Kidney (tissue), 14 donors: ENCODE results near the gene RNF44. TPM values are rescaled to one million over a fixed set of nuclear protein-coding genes. Genes with fewer than 3 reads are reported as not detected.

Experiments
- DNase-seq, 5 donors: peaks; one replicate each; pipeline ENCODE4 v3.0.0-alpha.2; 2013 to 2020
- FAIRE-seq: peaks from 2 replicates; lab custom pipeline; 2012; peaks lifted over from hg19 to GRCh38; lab: Jason Lieb, UNC
- H3K27ac ChIP-seq, 2 donors: one replicate each; pipeline ENCODE4 v1.7.0; 2013; ENCODE audit warnings: low read depth in 2 of 2, low read length in 2 of 2, inconsistent platforms in 1 of 2
- H3K27me3 ChIP-seq: one replicate; pipeline ENCODE4 v1.7.1; 2013; ENCODE audit warnings: low read length, inconsistent platforms; ENCODE audit not compliant: control insufficient read depth, insufficient read depth
- H3K36me3 ChIP-seq, 3 donors: one replicate each; pipeline versions ENCODE4 v1.7.0 to v1.7.1; 2013; ENCODE audit warnings: low read length in 3 of 3, control low read depth in 1 of 3, inconsistent platforms in 1 of 3; ENCODE audit not compliant: insufficient read depth in 3 of 3, control insufficient read depth in 2 of 3
- H3K4me1 ChIP-seq, 3 donors: one replicate each; pipeline versions ENCODE4 v1.7.0 to v1.7.1; 2013; ENCODE audit warnings: low read length in 3 of 3, inconsistent platforms in 1 of 3, low read depth in 1 of 3; ENCODE audit not compliant: control insufficient read depth in 2 of 3, insufficient read depth in 2 of 3
- H3K4me3 ChIP-seq, 3 donors: one replicate each; pipeline versions ENCODE4 v1.7.0 to v1.8.1; 2013; ENCODE audit warnings: low read length in 3 of 3, control low read depth in 1 of 3, inconsistent platforms in 1 of 3
- H3K9ac ChIP-seq, 3 donors: one replicate each; pipeline versions ENCODE4 v1.7.0 to v1.7.1; 2013; ENCODE audit warnings: low read length in 3 of 3, control low read depth in 1 of 3, inconsistent platforms in 1 of 3
- H3K9me3 ChIP-seq, 3 donors: one replicate each; pipeline versions ENCODE4 v1.7.0 to v1.7.1; 2013; ENCODE audit warnings: low read length in 3 of 3, control low read depth in 1 of 3, inconsistent platforms in 1 of 3; ENCODE audit not compliant: control insufficient read depth in 2 of 3, insufficient read depth in 1 of 3
- intact Hi-C: fragments of 100-400 bp; cut with DNase I; formaldehyde crosslinking; loops from one replicate; pipeline ENCODE4 v1.11.1; 2022
- polyA plus RNA-seq: library from polyadenylated mRNA; stranded (reverse); fragments of 350-450 nt; fragmentation: Illumina TruSeq; extraction: RNeasy Lipid Tissue Mini Kit (QIAGEN cat#74804); gene quantifications from one replicate; pipeline ENCODE4 v1.2.3, GENCODE V29; 2014; ENCODE audit warnings: low read depth, low replicate concordance; ENCODE audit not compliant: insufficient read depth
- total RNA-seq: library from RNA; stranded (reverse); fragmentation: NEBNext Ultra II Directional; extraction: Animal tissue kit (Norgen Biotek cat#: 25700); gene quantifications from one replicate; pipeline ENCODE4 v1.2.1, GENCODE V29; 2021
- TF ChIP-seq, protein P1 (sequence below): IDR thresholded peaks from 3 replicates; pipeline ENCODE4 v1.5.1; 2012; ENCODE audit warnings: mild to moderate bottlenecking, moderate library complexity, borderline replicate concordance; ENCODE audit not compliant: insufficient read depth; ENCODE audit errors: extremely low read depth
- donor health status: control.
- donor health status: control.
- donor health status: control.
- donor health status: control.
- donor health status: control.
- donor health status: DM: yes; HTN: yes; CAD: no.
- donor health status: Normal renal cell carcinoma (clear cell type).

Gene RNF44
- total and polyA plus RNA-seq, 2 donors from 2014 or later: 12.5 to 61.8 TPM

DNA sequence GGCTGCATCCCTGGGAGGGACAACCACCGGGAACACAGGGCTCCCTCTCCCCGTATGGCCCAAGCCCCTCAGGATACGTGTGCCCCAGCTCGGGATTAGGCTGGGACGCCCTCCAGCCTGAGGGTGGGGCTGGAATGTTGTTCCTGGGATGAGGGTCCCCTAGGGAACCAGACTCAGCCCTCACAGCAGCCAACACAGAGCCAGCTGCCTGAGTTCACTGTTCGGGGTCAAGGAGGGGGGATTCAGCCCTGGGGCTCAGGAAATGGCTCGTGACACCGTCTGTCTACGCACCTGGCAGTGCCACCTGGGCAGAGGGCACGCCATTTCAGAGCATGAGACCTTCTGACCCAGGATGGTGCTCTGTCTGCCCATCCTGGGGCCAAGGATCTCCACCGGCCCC, 8.9 kb downstream of the RNF44 start:
- H3K4me3 ChIP-seq: no peak overlapping the region
- H3K4me1 ChIP-seq: peaks cover 0 to 5% (median 0%) of the 10 kb centered on the region in 3 donors
- intact Hi-C loops: no loop called here
- no peak overlapping the region for H3K9ac ChIP-seq
- H3K27ac ChIP-seq: no peak overlapping the region
- FAIRE-seq (no peak), DNase-seq (peak in 1 of 5 donors; percentile 53)
- H3K36me3 ChIP-seq: peaks cover 0 to 27% (median 15%) of the 10 kb centered on the region in 3 donors
- H3K27me3 ChIP-seq: no peaks in the 10 kb centered on the region
- H3K9me3 ChIP-seq: no peaks in the 10 kb centered on the region
- TF ChIP-seq, protein P1, sequence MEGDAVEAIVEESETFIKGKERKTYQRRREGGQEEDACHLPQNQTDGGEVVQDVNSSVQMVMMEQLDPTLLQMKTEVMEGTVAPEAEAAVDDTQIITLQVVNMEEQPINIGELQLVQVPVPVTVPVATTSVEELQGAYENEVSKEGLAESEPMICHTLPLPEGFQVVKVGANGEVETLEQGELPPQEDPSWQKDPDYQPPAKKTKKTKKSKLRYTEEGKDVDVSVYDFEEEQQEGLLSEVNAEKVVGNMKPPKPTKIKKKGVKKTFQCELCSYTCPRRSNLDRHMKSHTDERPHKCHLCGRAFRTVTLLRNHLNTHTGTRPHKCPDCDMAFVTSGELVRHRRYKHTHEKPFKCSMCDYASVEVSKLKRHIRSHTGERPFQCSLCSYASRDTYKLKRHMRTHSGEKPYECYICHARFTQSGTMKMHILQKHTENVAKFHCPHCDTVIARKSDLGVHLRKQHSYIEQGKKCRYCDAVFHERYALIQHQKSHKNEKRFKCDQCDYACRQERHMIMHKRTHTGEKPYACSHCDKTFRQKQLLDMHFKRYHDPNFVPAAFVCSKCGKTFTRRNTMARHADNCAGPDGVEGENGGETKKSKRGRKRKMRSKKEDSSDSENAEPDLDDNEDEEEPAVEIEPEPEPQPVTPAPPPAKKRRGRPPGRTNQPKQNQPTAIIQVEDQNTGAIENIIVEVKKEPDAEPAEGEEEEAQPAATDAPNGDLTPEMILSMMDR: no peak

DNA sequence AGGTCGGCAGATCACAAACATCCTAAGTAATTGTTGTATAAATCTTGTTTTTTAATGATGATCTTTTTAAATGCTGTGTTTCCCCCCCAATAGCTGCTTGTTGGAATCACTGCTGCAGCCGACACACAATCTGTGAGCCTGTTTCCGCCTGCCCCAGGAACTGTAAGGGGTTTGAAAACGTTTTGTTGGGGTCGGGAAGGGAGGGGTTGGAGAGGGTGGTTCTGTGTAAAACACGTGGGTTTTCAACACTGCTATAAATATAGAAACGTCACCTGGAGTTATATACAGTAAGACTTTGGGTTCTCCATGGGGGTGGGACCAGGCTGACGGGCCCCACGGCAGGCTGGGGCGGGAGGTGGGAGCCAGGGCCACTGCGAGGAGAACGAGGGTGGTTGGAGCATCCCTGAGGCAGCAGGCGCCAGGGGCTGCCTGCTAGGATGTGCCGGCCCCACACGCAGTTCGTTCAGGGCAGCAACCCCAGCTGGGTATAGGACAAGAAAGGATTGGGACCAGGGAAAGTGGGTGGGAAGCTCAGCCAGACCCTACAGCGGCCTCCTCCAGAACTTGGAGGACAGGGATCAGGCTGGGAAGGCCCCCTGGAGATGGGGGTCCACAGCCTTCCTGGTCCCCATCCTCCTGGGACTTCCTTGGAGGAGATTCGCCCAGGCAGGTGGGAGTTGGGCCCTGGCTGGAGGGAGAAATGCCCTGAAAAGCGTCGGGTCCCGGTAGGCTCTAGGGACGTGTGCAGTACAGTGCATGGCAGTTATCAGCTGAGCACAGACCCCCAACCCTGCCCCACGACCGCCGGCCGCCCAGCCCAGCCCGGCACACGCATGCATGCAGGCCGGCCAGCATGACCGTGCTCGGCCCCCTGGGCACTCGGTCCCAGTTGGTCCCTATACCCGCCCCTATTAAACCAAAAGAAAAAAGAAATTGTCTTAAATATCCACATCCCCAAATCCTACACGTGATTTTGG, 9.7 kb downstream of the RNF44 start:
- Histone ChIP-seq H3K9me3 (no peaks in the 10 kb centered on the region), H3K4me1 (no peaks in the 10 kb centered on the region), H3K4me3 (no peak overlapping the region), H3K9ac (no peak overlapping the region), H3K36me3 (peaks cover 0 to 27% (median 15%) of the 10 kb centered on the region in 3 donors), H3K27ac (no peak overlapping the region), H3K27me3 (no peaks in the 10 kb centered on the region)
- DNase-seq (peak in 1 of 5 donors; percentile 61), FAIRE-seq (no peak)
- TF ChIP-seq, protein P1: no peak
- intact Hi-C loops: no loop called here

DNA sequence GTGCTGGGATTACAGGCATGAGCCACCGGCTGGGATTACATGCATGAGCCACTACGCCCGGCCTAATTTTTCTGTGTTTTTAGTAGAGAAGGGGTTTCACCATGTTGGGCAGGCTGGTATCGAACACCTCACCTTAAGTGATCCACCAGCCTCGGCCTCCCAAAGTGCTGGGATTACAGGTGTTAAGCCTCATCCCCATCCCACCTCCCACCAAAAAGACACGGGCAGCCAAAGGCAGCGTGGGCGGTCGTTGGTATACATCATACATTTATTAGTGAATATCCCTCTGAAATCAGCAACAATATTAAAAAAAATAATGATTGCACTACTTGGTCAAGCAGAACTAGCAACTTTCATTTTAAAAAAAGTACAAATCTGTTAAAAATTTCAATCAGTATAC, 10.7 kb downstream of the RNF44 start:
- Histone ChIP-seq H3K9me3 (no peaks in the 10 kb centered on the region), H3K36me3 (peaks cover 0 to 25% (median 15%) of the 10 kb centered on the region in 3 donors), H3K9ac (no peak overlapping the region), H3K27ac (no peak overlapping the region), H3K27me3 (no peaks in the 10 kb centered on the region), H3K4me3 (no peak overlapping the region), H3K4me1 (no peaks in the 10 kb centered on the region)
- no peak for FAIRE-seq
- DNase-seq: peak in 1 of 5 donors; percentile 22
- TF ChIP-seq, protein P1: no peak
- intact Hi-C loops: no loop called here
